ENCODE data around the gene STAG1. TPM values are rescaled to one million over a fixed set of nuclear protein-coding genes. Genes with fewer than 3 reads are reported as not detected.
A peak's percentile ranks its signal among the peaks of the same experiment; 100 is the strongest.

The STAG1 gene
- total and polyA plus RNA-seq, 2 of the 13 experiments (the other 11 are each of a cell fraction or from before 2014, with no cell fraction given) = 6.2 to 25.9 TPM

- in situ Hi-C loops (cut with HindIII; ENCODE audit: extremely low pct_ligation_motif_present, low pct_unique_long_range_greater_than_20kb) (no loop called here), intact Hi-C loops (cut with micrococcal nuclease; ENCODE audit: unreplicated experiment) (no loop called here)
- Histone ChIP-seq H3K79me2 (ENCODE audit: insufficient read depth, low read length) (no peaks in the 10 kb centered on the region), H3K4me1 (ENCODE audit: insufficient read depth, low read length) (peaks cover 50% of the 10 kb centered on the region), H3K9ac (ENCODE audit: insufficient read depth, low read depth, low read length) (no peak overlapping the region), H3K27me3 (ENCODE audit: control insufficient read depth in 1 of 2, insufficient read depth in 2 of 2, low read length in 2 of 2) (no peaks in the 10 kb centered on the region), H3K27ac (ENCODE audit: extremely low read length, insufficient read depth, low read length) (peak overlapping the region; percentile 17), H2AFZ (ENCODE audit: low read length) (no peak overlapping the region), H3K4me3 (replicated peaks in 1 of 3; ENCODE audit: insufficient read depth in 1 of 3, low read depth in 2 of 3, low read length in 3 of 3) (no peak overlapping the region), H3K36me3 (replicated peaks in 1 of 2; ENCODE audit: control insufficient read depth in 1 of 2, insufficient read depth in 2 of 2, low read length in 2 of 2) (0 out of 5 replicates have a peak, but pooled peaks cover 0 to 3% of the 10 kb centered on the region in 2 experiments), H3K9me3 (ENCODE audit: low read length) (no peaks in the 10 kb centered on the region), H3K4me2 (ENCODE audit: low read depth, low read length) (no peak overlapping the region), H4K20me1 (ENCODE audit: insufficient read depth, low read length) (no peaks in the 10 kb centered on the region)
- ChIA-PET CTCF (ENCODE audit: low intra/inter-chr PET ratio, low total read pairs) (no interaction called here), POLR2A (no interaction called here)
- DNase-seq (ENCODE audit: low spot score) (peak; percentile 26), ATAC-seq (no peak), FAIRE-seq (no peak)
- BruUV-seq (replicated peaks) = no TSS peak
- WGBS (ENCODE audit: low lambda C conversion rate) = 44% methylated on average over 2 of the region's 2 CpGs
- TF ChIP-seq ZNF274 (CRISPR knock-in tag; IDR thresholded peaks at IDR 0.05) (no peak), TBX3 (IDR thresholded peaks at IDR 0.05; ENCODE audit: borderline replicate concordance) (no peak), ATF6 (CRISPR knock-in tag; conservative IDR thresholded peaks at IDR 0.05) (no peak), ZNF558 (CRISPR knock-in tag; IDR thresholded peaks at IDR 0.05; ENCODE audit: borderline replicate concordance) (no peak), MED1 (CRISPR knock-in tag; IDR thresholded peaks at IDR 0.05) (peak; percentile 23; the same call in 1 of the 2 replicates), TGIF2 (CRISPR knock-in tag; IDR thresholded peaks at IDR 0.05) (no peak), ZNF652 (CRISPR knock-in tag; IDR thresholded peaks at IDR 0.05; ENCODE audit: borderline replicate concordance, low read depth) (no peak), FIP1L1 (IDR thresholded peaks at IDR 0.05; ENCODE audit: borderline replicate concordance, insufficient read depth, low read depth, low read length) (no peak), FUBP1 (CRISPR knock-in tag; IDR thresholded peaks at IDR 0.05; ENCODE audit: borderline replicate concordance) (no peak), ZBTB33 (CRISPR knock-in tag; IDR thresholded peaks at IDR 0.05) (no peak), HINFP (CRISPR knock-in tag; IDR thresholded peaks at IDR 0.05; ENCODE audit: low read depth) (no peak), ASH2L (IDR thresholded peaks at IDR 0.05; ENCODE audit: insufficient read length, low read depth, low read length) (no peak), GPN1 (CRISPR knock-in tag; IDR thresholded peaks at IDR 0.05; ENCODE audit: borderline replicate concordance) (no peak), NFRKB (IDR thresholded peaks at IDR 0.05) (no peak), SPEN (CRISPR knock-in tag; IDR thresholded peaks at IDR 0.05; ENCODE audit: low read depth) (no peak), SALL2 (CRISPR knock-in tag; IDR thresholded peaks at IDR 0.05) (no peak), ZFP36 (IDR thresholded peaks at IDR 0.05; ENCODE audit: borderline replicate concordance, low read depth, low read length, partially characterized antibody) (no peak)
These were observed 249.1 kb downstream of the STAG1 start for GRCh38 chr3:136503056-136503455.

Measured in HepG2 (cell line).